HUES64 (cell line): ENCODE results near the gene HSF4.

Experiments used
- H3K27ac ChIP-seq: 2 replicates; pipeline ENCODE4 v1.7.0; 2013; ENCODE audit warnings: low read depth, low read length, inconsistent platforms
- H3K27me3 ChIP-seq: 2 replicates; pipeline ENCODE4 v1.6.1; 2013; ENCODE audit warnings: mild to moderate bottlenecking, low read length; ENCODE audit not compliant: insufficient read depth
- H3K36me3 ChIP-seq: 2 replicates; pipeline ENCODE4 v1.6.1; 2013; ENCODE audit warnings: mild to moderate bottlenecking, low read length; ENCODE audit not compliant: insufficient read depth
- H3K4me1 ChIP-seq: 2 replicates; pipeline ENCODE4 v1.6.1; 2013; ENCODE audit warnings: mild to moderate bottlenecking, low read length, moderate library complexity; ENCODE audit not compliant: insufficient read depth
- H3K4me3 ChIP-seq: 2 replicates; pipeline ENCODE4 v1.5.1; 2013; ENCODE audit warnings: mild to moderate bottlenecking, low read length, moderate library complexity
- H3K9ac ChIP-seq: 2 replicates; pipeline ENCODE4 v1.6.1; 2013; ENCODE audit warnings: mild to moderate bottlenecking, low read depth, low read length
- H3K9me3 ChIP-seq: 2 replicates; pipeline ENCODE4 v1.6.1; 2013; ENCODE audit warnings: low read depth, low read length; ENCODE audit not compliant: insufficient read depth
- WGBS: fragments of 150-250, 120-280 bp; methylation state at CpG from one replicate; pipeline ENCODE4 v1.1.7; 2013; ENCODE audit warnings: missing lambda C conversion rate; 5-methylcytosine and 5-hydroxymethylcytosine counted together

Gene HSF4

DNA sequence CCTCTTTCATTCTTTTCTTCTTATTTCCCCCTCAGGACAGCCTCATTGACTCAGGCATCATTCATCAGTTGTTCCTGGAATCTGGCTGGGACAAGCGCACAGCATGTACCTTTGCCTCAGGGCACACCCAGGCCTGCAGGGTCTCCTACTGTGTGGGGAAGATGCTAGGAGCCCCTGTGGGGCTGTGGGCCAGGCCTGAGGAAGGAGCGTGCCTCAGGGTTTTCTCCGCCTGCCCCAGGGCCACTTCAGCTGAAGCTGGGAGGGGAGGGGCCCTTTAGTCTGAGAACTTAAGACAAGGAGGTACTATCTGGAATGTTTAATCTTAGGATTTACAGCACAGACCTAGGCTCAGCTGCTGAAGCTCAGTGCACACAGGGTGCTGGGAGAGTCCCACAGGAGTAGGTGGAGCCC, 42.3 kb downstream of the HSF4 start:
- Histone ChIP-seq H3K9ac (no peak overlapping the region), H3K36me3 (peaks cover 18% of the 10 kb centered on the region), H3K4me1 (peaks cover 8% of the 10 kb centered on the region; the same call in 1 of the 2 replicates), H3K27ac (no peak overlapping the region), H3K4me3 (no peak overlapping the region), H3K9me3 (no peaks in the 10 kb centered on the region), H3K27me3 (no peaks in the 10 kb centered on the region)
- 80% methylated on average over 3 of the region's 3 CpGs for WGBS

GRCh38 chr16:67207249-67208091, 42.9 kb downstream of the HSF4 start:
- Histone ChIP-seq H3K4me1 (peaks cover 8% of the 10 kb centered on the region; the same call in 1 of the 2 replicates), H3K27me3 (no peaks in the 10 kb centered on the region), H3K27ac (no peak overlapping the region), H3K36me3 (peaks cover 12% of the 10 kb centered on the region), H3K4me3 (no peak overlapping the region), H3K9ac (no peak overlapping the region), H3K9me3 (no peaks in the 10 kb centered on the region)
- 76% methylated on average over 21 of the region's 21 CpGs for WGBS

GRCh38 chr16:67208154-67208896, 43.8 kb downstream of the HSF4 start:
- H3K27me3 ChIP-seq = no peaks in the 10 kb centered on the region; the same call in 1 of the 2 replicates
- H3K4me1 ChIP-seq = peaks cover 8% of the 10 kb centered on the region; the same call in 1 of the 2 replicates
- H3K4me3 ChIP-seq = no peak overlapping the region
- H3K27ac ChIP-seq = no peak overlapping the region
- 95% methylated on average over 11 of the region's 11 CpGs for WGBS
- H3K36me3 ChIP-seq = peaks cover 6% of the 10 kb centered on the region
- no peaks in the 10 kb centered on the region for H3K9me3 ChIP-seq
- no peak overlapping the region for H3K9ac ChIP-seq

DNA sequence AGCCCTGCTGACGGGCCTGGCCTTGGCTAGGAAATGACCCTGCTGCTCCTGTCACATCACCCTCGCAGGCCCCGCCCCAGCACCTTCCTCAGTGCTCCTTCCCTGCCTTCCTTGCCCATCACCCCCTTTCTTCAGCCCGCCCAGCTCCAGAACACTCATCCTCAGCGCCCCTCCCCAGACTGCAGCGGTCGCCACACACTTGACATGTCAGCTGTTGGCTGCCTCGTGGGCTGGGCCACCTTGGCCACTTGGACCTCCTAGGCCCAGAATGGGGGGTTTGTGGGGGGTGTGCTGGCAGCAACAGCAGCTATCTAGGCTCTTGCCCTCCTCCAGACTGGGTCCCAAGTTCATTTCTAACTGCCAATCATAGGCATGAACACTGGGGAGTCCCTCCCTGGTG, 45.0 kb downstream of the HSF4 start:
- WGBS = 82% methylated on average over 8 of the region's 8 CpGs
- H3K4me3 ChIP-seq = no peak overlapping the region
- H3K9me3 ChIP-seq = no peaks in the 10 kb centered on the region
- no peaks in the 10 kb centered on the region; the same call in 1 of the 2 replicates for H3K27me3 ChIP-seq
- H3K27ac ChIP-seq = no peak overlapping the region
- no peak overlapping the region for H3K9ac ChIP-seq
- no peaks in the 10 kb centered on the region for H3K36me3 ChIP-seq
- peaks cover 8% of the 10 kb centered on the region; the same call in 1 of the 2 replicates for H3K4me1 ChIP-seq

DNA sequence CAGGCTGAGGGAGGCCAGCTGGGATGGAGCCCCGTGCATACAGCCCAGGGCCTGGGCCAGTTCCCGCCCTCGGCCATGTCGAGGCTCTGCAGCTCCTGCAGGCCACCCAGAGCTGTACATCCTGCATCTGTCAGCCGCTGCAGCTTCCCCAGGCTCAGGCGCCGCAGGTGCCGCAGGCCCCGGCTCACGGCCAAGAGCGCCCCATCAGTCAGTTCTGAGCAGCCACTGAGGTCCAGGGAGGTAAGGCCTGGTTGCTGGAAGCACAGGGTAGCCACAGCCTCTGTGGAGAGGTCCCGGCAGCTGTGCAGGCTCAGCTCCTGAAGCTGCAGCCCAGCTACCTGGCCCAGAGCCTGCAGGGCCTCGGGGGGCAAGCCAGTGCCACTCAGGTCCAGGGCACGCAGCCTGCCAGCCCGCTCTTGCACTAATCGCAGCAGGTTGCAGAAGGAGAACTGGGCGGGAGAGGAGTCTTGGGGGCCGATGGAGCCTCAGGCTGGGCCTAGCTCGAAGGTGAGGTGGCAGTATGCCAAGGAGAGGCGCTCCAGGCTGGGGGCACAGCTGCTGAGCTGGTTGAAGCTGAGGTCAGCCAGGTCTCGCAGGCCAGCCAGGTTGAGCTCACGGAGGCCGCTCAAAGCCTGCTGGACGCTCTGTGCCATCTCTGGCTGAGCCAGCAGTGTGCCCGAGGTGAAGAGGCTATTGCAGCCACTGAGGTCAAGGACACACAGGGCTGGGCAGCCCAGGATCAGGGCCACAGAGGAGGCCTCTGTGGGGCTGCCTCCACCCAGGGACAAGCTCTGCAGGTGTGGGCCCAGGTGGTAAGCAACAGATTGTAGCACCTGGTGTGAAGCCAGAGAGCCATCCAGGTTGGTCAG, 45.8 kb downstream of the HSF4 start:
- Histone ChIP-seq H3K27me3 (no peaks in the 10 kb centered on the region; the same call in 1 of the 2 replicates), H3K4me3 (no peak overlapping the region), H3K4me1 (peaks cover 8% of the 10 kb centered on the region; the same call in 1 of the 2 replicates), H3K9me3 (no peaks in the 10 kb centered on the region), H3K27ac (no peak overlapping the region), H3K9ac (no peak overlapping the region; the same call in 1 of the 2 replicates), H3K36me3 (no peaks in the 10 kb centered on the region)
- 88% methylated on average over 25 of the region's 25 CpGs for WGBS

- Histone ChIP-seq H3K4me3 (no peak overlapping the region), H3K4me1 (peaks cover 8% of the 10 kb centered on the region; the same call in 1 of the 2 replicates), H3K9ac (no peak overlapping the region), H3K27ac (no peak overlapping the region), H3K36me3 (no peaks in the 10 kb centered on the region), H3K27me3 (peaks cover 3% of the 10 kb centered on the region; the same call in 1 of the 2 replicates), H3K9me3 (no peaks in the 10 kb centered on the region)
- WGBS = 86% methylated on average over 7 of the region's 7 CpGs
Measured at GRCh38 chr16:67211674-67212073, 47.1 kb downstream of the HSF4 start.

- Histone ChIP-seq H3K4me1 (no peaks in the 10 kb centered on the region), H3K9me3 (no peaks in the 10 kb centered on the region), H3K9ac (no peak overlapping the region), H3K36me3 (no peaks in the 10 kb centered on the region), H3K27me3 (peaks cover 3% of the 10 kb centered on the region; the same call in 1 of the 2 replicates), H3K27ac (no peak overlapping the region), H3K4me3 (no peak overlapping the region)
Measured at GRCh38 chr16:67212766-67213165, 48.2 kb downstream of the HSF4 start.

DNA sequence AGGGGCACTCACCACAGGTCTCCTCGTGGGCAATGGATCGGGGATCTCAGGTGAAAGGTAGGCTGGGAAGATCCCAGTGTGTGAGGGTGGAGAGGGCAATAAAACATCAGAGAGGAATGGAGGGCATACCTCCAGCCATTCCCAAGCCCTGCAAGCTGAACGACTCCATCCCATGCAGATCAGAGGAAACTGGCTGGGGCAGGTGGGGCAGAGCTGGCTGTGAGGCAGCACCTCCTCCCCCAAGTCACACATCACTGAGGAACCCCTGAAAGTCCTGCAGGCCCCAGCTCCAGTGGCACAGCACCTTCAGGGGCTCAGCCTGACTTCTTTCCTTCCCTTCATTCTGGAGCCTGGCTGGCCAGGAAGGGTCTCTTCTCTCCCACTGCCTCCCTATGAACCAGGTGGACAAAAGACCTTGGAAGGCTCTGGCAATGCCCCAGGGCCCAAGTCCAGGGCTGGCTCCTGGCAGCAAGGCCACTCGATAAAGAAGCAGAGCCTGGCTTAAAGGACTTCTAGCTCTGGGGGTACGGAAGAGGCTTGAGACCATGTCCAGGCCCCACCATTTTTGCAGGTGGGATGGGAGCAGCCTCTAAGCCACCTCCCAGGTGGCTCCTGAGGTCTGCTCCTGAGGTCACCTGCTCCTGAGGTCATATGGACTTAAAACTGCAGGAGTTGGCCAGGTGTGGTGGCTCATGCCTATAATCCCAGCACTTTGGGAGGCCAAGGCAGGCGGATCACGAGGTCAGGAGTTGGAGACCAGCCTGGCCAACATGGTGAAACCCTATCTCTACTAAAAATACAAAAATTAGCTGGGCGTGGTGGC, 48.9 kb downstream of the HSF4 start:
- Histone ChIP-seq H3K27me3 (peaks cover 3% of the 10 kb centered on the region; the same call in 1 of the 2 replicates), H3K4me1 (no peaks in the 10 kb centered on the region), H3K9ac (no peak overlapping the region), H3K9me3 (no peaks in the 10 kb centered on the region), H3K4me3 (no peak overlapping the region), H3K27ac (no peak overlapping the region), H3K36me3 (no peaks in the 10 kb centered on the region)
- WGBS = 87% methylated on average over 8 of the region's 8 CpGs

GRCh38 chr16:67215706-67216105, 51.2 kb downstream of the HSF4 start:
- Histone ChIP-seq H3K9me3 (no peaks in the 10 kb centered on the region), H3K4me3 (no peak overlapping the region), H3K27ac (no peak overlapping the region), H3K36me3 (no peaks in the 10 kb centered on the region), H3K4me1 (no peaks in the 10 kb centered on the region), H3K9ac (no peak overlapping the region), H3K27me3 (peaks cover 3% of the 10 kb centered on the region; the same call in 1 of the 2 replicates)
- WGBS = 74% methylated on average over 5 of the region's 5 CpGs
